ENCODE data around the gene UAP1.

DNA sequence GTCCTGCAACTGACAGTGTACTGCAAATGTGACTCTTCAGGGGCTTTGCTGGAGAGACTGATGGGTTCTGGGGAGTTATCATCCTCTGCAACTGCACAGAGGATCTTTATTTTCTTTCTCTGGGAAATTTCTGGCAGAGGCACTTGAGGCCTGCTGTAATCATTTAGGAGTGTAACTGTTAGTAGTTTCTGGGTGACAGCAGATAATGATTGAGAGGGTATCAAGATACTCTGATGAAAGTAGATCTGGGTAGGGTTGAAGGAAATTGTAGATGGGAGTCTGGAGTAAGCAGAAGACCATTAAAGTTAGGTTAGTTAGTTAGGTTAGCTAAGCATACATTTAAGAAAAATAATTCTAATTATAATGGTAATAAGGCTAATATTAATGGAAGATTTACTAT lies 59.7 kb downstream of the UAP1 start:
- TF ChIP-seq POLR2A (IDR thresholded peaks at IDR 0.05; ENCODE audit: low read depth, low read length), result no peak
- TF ChIP-seq, protein P1, sequence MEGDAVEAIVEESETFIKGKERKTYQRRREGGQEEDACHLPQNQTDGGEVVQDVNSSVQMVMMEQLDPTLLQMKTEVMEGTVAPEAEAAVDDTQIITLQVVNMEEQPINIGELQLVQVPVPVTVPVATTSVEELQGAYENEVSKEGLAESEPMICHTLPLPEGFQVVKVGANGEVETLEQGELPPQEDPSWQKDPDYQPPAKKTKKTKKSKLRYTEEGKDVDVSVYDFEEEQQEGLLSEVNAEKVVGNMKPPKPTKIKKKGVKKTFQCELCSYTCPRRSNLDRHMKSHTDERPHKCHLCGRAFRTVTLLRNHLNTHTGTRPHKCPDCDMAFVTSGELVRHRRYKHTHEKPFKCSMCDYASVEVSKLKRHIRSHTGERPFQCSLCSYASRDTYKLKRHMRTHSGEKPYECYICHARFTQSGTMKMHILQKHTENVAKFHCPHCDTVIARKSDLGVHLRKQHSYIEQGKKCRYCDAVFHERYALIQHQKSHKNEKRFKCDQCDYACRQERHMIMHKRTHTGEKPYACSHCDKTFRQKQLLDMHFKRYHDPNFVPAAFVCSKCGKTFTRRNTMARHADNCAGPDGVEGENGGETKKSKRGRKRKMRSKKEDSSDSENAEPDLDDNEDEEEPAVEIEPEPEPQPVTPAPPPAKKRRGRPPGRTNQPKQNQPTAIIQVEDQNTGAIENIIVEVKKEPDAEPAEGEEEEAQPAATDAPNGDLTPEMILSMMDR (IDR thresholded peaks at IDR 0.05; ENCODE audit: extremely low read depth in 1 of 2, insufficient read depth in 1 of 2, low read depth in 1 of 2, low read length in 2 of 2), result no peak
- no peak for TF ChIP-seq EZH2 (IDR thresholded peaks at IDR 0.05; ENCODE audit: borderline replicate concordance, low read depth, low read length, severe bottlenecking)
- TF ChIP-seq, protein P2, sequence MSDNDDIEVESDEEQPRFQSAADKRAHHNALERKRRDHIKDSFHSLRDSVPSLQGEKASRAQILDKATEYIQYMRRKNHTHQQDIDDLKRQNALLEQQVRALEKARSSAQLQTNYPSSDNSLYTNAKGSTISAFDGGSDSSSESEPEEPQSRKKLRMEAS (IDR thresholded peaks at IDR 0.05; ENCODE audit: insufficient read depth, insufficient read length), result no peak
- no peak for TF ChIP-seq FOS (IDR thresholded peaks at IDR 0.05; ENCODE audit: borderline replicate concordance, insufficient read depth, low read length)
- no peak for TF ChIP-seq POLR2AphosphoS5 (IDR thresholded peaks at IDR 0.05; ENCODE audit: insufficient read depth, low read depth, low read length)
- TF ChIP-seq GATA2 (IDR thresholded peaks at IDR 0.05; ENCODE audit: insufficient read depth, insufficient read length, low read depth, low read length), result no peak
